ENCODE data around the gene LIMS1. TPM values are rescaled to one million over a fixed set of nuclear protein-coding genes. Genes with fewer than 3 reads are reported as not detected.

Gene LIMS1
- total RNA-seq, 4 donors from 2014 or later, result 43.6 to 89.3 (median 59.6) TPM

GRCh38 chr2:108570416-108570815 lies 36.1 kb downstream of the LIMS1 start:
- no peak overlapping the region for H3K4me3 ChIP-seq (ENCODE audit: low read depth, poor library complexity, severe bottlenecking)
- WGBS, 2 donors, result 78 to 79% methylated on average over 7 of the region's 7 CpGs
- TF ChIP-seq CTCF (IDR thresholded peaks at IDR 0.05) (no peak), POLR2A (IDR thresholded peaks at IDR 0.05) (no peak)
- no peak for DNase-seq (ENCODE audit: low spot score in 2 of 2)
- intact Hi-C loops (cut with DNase I; ENCODE audit: low total_unique reads), result no loop called here

DNA sequence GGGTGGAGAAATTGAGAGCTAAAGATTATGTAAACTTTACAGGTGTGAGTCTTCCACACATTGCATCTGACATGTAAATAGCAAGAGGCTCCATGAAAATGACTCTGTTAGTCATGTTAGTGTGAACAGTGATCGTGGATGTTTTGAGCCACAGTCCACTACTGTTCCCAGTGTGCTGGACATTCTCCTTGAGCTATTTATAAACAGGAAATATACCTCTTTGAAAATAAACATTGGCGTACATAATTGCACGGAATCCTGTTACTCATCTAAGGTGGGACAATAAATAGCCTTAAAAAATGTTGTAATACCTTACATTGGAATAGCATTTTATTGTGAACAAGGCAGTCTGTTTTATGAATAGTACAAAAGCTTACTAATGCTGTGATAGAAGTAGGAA lies 37.0 kb downstream of the LIMS1 start:
- no peak for TF ChIP-seq POLR2A (IDR thresholded peaks at IDR 0.05)
- no peak for TF ChIP-seq CTCF (IDR thresholded peaks at IDR 0.05)
- intact Hi-C loops (cut with DNase I; ENCODE audit: low total_unique reads), result no loop called here
- no peak for DNase-seq (ENCODE audit: low spot score in 2 of 2)
- WGBS, 2 donors, result 80 to 82% methylated on average over 3 of the region's 3 CpGs
- H3K4me3 ChIP-seq (ENCODE audit: low read depth, poor library complexity, severe bottlenecking), result no peak overlapping the region

DNA sequence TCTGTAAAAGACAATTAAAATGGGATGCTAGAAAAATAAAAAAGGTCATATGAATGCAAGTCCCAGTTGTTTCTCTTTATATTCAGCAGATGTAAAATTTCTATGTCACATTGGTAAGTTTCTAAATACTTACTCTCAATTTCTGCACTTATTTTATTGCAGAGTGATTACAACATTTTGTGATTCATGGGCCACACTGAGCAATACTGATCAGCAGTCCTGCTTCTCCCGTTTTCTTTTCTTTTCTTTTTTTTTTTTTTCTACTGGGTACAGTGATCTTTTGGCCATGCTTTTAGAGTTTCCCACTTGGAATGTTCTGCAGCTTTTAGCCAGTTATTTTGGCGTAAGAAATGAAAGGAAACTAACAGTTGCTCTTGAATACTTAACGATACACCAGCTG lies 38.8 kb downstream of the LIMS1 start:
- no peak for DNase-seq (ENCODE audit: low spot score in 2 of 2)
- TF ChIP-seq POLR2A (IDR thresholded peaks at IDR 0.05) (no peak), CTCF (IDR thresholded peaks at IDR 0.05) (no peak)
- WGBS, 2 donors, result 42 to 51% methylated on average over 3 of the region's 3 CpGs
- H3K4me3 ChIP-seq (ENCODE audit: low read depth, poor library complexity, severe bottlenecking), result no peak overlapping the region
- intact Hi-C loops (cut with DNase I; ENCODE audit: low total_unique reads), result no loop called here

DNA sequence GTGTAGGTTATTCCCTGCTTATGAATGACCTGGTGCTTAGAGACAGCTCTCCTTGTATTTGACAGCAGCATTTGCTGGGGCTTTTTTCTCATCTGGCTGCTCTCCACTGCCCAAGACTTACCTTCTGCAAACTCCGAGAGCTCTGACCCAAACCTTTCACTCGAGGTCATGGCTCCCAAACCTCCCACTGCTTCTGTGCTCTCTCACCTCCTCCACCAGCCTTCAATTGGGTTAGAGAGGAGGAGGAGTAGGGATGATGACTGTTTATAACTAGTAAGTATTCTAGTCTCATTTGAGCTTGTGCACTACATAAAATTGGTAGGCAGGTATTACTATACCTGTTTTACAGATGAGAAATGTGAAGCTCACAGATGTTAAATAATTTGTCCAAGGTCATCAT lies 40.1 kb downstream of the LIMS1 start:
- TF ChIP-seq POLR2A (IDR thresholded peaks at IDR 0.05), result no peak
- no peak for TF ChIP-seq CTCF (IDR thresholded peaks at IDR 0.05)
- intact Hi-C loops (cut with DNase I; ENCODE audit: low total_unique reads), result no loop called here
- no peak for DNase-seq (ENCODE audit: low spot score in 2 of 2)
- WGBS, 2 donors, result 78 to 81% methylated on average over 2 of the region's 2 CpGs
- no peak overlapping the region for H3K4me3 ChIP-seq (ENCODE audit: low read depth, poor library complexity, severe bottlenecking)

DNA sequence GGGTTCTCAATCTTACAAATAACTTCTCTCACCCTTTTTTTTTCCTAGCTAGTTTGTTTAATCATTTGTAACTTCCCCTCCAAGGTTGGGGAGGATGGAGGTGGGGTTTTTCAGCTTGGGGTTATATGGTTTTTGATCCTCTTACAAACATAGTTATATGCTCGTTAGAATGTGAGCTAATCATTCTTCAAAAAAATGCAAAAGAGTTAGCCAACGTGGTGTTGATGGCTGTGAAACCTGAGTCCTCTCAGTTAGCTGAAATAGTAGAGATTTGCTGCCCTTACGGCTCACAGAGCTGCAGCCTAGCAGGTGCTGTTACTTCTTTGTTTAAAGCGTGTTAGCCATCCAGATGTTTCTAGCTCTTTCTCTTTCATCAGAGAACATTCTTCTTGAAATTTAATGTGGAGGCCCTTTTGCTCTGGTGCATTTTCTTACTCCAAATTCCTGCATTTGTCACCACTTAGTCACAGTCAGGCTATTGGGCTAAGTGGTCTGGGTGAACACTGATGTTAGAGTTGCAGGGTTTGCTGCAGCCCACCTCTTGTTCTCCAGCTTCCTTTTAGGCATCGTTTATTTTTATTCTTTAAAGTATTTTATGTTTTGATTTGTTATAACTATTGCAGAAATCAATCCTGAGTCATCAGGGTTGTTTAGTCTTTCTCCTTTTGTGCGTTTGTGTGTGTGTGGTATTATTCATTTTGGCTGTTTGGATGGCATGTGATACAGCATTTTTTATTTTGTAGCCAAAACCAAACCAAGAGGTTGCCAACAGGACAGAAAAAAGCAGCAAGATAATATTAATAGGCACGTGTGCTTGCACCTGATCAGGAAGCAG lies 41.1 kb downstream of the LIMS1 start:
- intact Hi-C loops (cut with DNase I; ENCODE audit: low total_unique reads), result loop anchor here (5.0 kb wide), 1 partner anchor 218 kb away; no protein-coding TSS in a partner anchor
- peak in 1 of 2 donors; percentile 7 for DNase-seq (ENCODE audit: low spot score in 2 of 2)
- TF ChIP-seq POLR2A (IDR thresholded peaks at IDR 0.05), result no peak
- no peak for TF ChIP-seq CTCF (IDR thresholded peaks at IDR 0.05)
- no peak overlapping the region for H3K4me3 ChIP-seq (ENCODE audit: low read depth, poor library complexity, severe bottlenecking)
- WGBS, 2 donors, result 46 to 52% methylated on average over 7 of the region's 7 CpGs

Data from lower leg skin (tissue), 4 donors.